HCT116 (cell line): ENCODE data around the gene TBKBP1. TPM values are rescaled to one million over a fixed set of nuclear protein-coding genes. Genes with fewer than 3 reads are reported as not detected.

Experiments used
- ATAC-seq: fragments of 200-7000 bp; cut with Tn5 transposase; 2 replicates; pipeline ENCODE4 v1.9.1; 2020; ENCODE audit warnings: mild to moderate bottlenecking, moderate library complexity
- BruUV-seq: library from RNA; stranded (reverse); fragments of 400-500 nt; replicated peaks from 2 replicates; lab custom pipeline; 2021; lab: Mats Ljungman, UMichigan
- CTCF ChIA-PET: fragments of 300-600 bp; sonication (Branson Sonifier 250); formaldehyde crosslinking; loops from one replicate; lab custom pipeline; 2021; ENCODE audit warnings: antibody characterized with exemption; lab: Charles Lee
- POLR2A ChIA-PET: fragments of 300-600, 350-600 bp; sonication (Branson Sonifier 250); formaldehyde crosslinking; loops from one replicate; lab custom pipeline; 2021; ENCODE audit warnings: antibody characterized with exemption; lab: Charles Lee
- RAD21 ChIA-PET, 2 experiments: fragments of 300-600 bp; sonication (Branson Sonifier 250); formaldehyde crosslinking; loops; one replicate each; lab custom pipeline; 2023; ENCODE audit warnings: low total read pairs in 2 of 2; ENCODE audit not compliant: uncharacterized antibody in 2 of 2, unreplicated experiment in 2 of 2, low non-redundant PET in 1 of 2; lab: Charles Lee
- DNase-seq: peaks from one replicate; pipeline ENCODE4 v3.0.0-alpha.2; 2010; ENCODE audit warnings: low read depth, low spot score
- H2AFZ ChIP-seq: fragments of 200-600 bp; shearing (Covaris generic), sonication (generic); 2 replicates; pipeline ENCODE4 v1.6.1; 2017; ENCODE audit warnings: low read depth, mixed run types, mixed read lengths, antibody characterized with exemption, low read length; ENCODE audit not compliant: poor library complexity, severe bottlenecking
- H3K27ac ChIP-seq: 2 replicates; pipeline ENCODE4 v1.5.1; 2012; ENCODE audit warnings: low read depth, low read length
- H3K27me3 ChIP-seq: fragments of 200-600 bp; sonication (generic); 2 replicates; pipeline ENCODE4 v1.6.1; 2016; ENCODE audit warnings: mixed run types, low read length, mixed read lengths; ENCODE audit not compliant: insufficient read depth
- H3K36me3 ChIP-seq, 2 experiments: fragments of 200-500 bp in 1 of 2; fragments of 200-600 bp in 1 of 2; sonication (Bioruptor generic) in 1 of 2; sonication (generic) in 1 of 2; 2 replicates each; pipeline versions ENCODE4 v1.5.1 to v1.6.1; 2014 to 2016; ENCODE audit warnings: low read length in 2 of 2, inconsistent platforms in 1 of 2, mixed read lengths in 1 of 2, mixed run types in 1 of 2; ENCODE audit not compliant: insufficient read depth in 2 of 2, control insufficient read depth in 1 of 2
- H3K4me1 ChIP-seq, 2 experiments: fragments of 200-600 bp in 1 of 2; sonication (generic) in 1 of 2; 2 replicates each; pipeline versions ENCODE4 v1.5.1 to v1.6.1; 2012 to 2017; ENCODE audit warnings: low read length in 2 of 2, inconsistent platforms in 1 of 2, mild to moderate bottlenecking in 1 of 2, mixed read lengths in 1 of 2, mixed run types in 1 of 2, moderate library complexity in 1 of 2; ENCODE audit not compliant: insufficient read depth in 2 of 2, control insufficient read depth in 1 of 2
- H3K4me2 ChIP-seq: fragments of 200-600 bp; sonication (generic); 2 replicates; pipeline ENCODE4 v1.6.1; 2017; ENCODE audit warnings: mixed run types, low read length, mixed read lengths
- H3K4me3 ChIP-seq, 2 experiments: fragments of 200-600 bp in 1 of 2; sonication (generic) in 1 of 2; replicated peaks in 1 of 2; 2 replicates each; pipeline ENCODE4 v1.5.1; 2011 to 2016; ENCODE audit warnings: low read length in 2 of 2, control low read depth in 1 of 2, low read depth in 1 of 2, mild to moderate bottlenecking in 1 of 2, mixed read lengths in 1 of 2, mixed run types in 1 of 2
- H3K79me2 ChIP-seq: fragments of 200-600 bp; sonication (generic); 2 replicates; pipeline ENCODE4 v1.6.1; 2017; ENCODE audit warnings: mild to moderate bottlenecking, mixed run types, low read length, moderate library complexity, mixed read lengths; ENCODE audit not compliant: insufficient read depth
- H3K9ac ChIP-seq: fragments of 200-600 bp; sonication (generic); 2 replicates; pipeline ENCODE4 v1.6.1; 2016; ENCODE audit warnings: low read length, mixed read lengths
- H3K9me2 ChIP-seq: fragments of 200-600 bp; sonication (generic), shearing (Covaris generic); 2 replicates; pipeline ENCODE4 v1.6.1; 2017; ENCODE audit warnings: mixed run types, mild to moderate bottlenecking, moderate library complexity; ENCODE audit not compliant: insufficient read depth
- H3K9me3 ChIP-seq, 2 experiments: fragments of 200-500 bp in 1 of 2; fragments of 200-600 bp in 1 of 2; sonication (Bioruptor generic) in 1 of 2; sonication (generic) in 1 of 2; 2 replicates each; pipeline ENCODE4 v1.6.1; 2014 to 2017; ENCODE audit warnings: low read length in 2 of 2, mixed read lengths in 2 of 2, inconsistent platforms in 1 of 2, low read depth in 1 of 2, mild to moderate bottlenecking in 1 of 2, mixed run types in 1 of 2, moderate library complexity in 1 of 2; ENCODE audit not compliant: control insufficient read depth in 1 of 2, insufficient read depth in 1 of 2
- H4K20me1 ChIP-seq: fragments of 200-600 bp; sonication (generic), shearing (Covaris generic); 2 replicates; pipeline ENCODE4 v1.6.1; 2017; ENCODE audit warnings: mixed run types, mild to moderate bottlenecking, moderate library complexity; ENCODE audit not compliant: insufficient read depth
- ATF3 ChIP-seq: IDR thresholded peaks from 2 replicates; pipeline ENCODE4 v1.6.1; 2012
- CBX3 ChIP-seq: IDR thresholded peaks from 2 replicates; pipeline ENCODE4 v1.6.1; 2012; ENCODE audit warnings: low read depth
- CEBPB ChIP-seq: IDR thresholded peaks from 2 replicates; pipeline ENCODE4 v1.6.1; 2012; ENCODE audit warnings: low read depth
- EGR1 ChIP-seq: IDR thresholded peaks from 2 replicates; pipeline ENCODE4 v1.6.1; 2012; ENCODE audit warnings: low read depth
- ELF1 ChIP-seq: IDR thresholded peaks from 2 replicates; pipeline ENCODE4 v1.6.1; 2012; ENCODE audit warnings: low read depth, borderline replicate concordance
- EZH2 ChIP-seq: fragments of 200-600 bp; sonication (generic); IDR thresholded peaks from 2 replicates; pipeline ENCODE4 v1.6.1; 2017; ENCODE audit warnings: antibody characterized with exemption, mixed run types
- EZH2phosphoT487 ChIP-seq: fragments of 200-600 bp; IDR thresholded peaks from 2 replicates; pipeline ENCODE4 v1.6.1; 2018; ENCODE audit warnings: antibody characterized with exemption, borderline replicate concordance
- FOSL1 ChIP-seq: IDR thresholded peaks from 2 replicates; pipeline ENCODE4 v1.6.1; 2012; ENCODE audit warnings: low read depth
- JUND ChIP-seq: IDR thresholded peaks from 2 replicates; pipeline ENCODE4 v1.6.1; 2012
- POLR2A ChIP-seq: IDR thresholded peaks from 2 replicates; pipeline ENCODE4 v1.7.0; 2011; ENCODE audit warnings: borderline replicate concordance; ENCODE audit not compliant: insufficient read depth, insufficient read length; ENCODE audit errors: extremely low read depth
- POLR2AphosphoS5 ChIP-seq: IDR thresholded peaks from 2 replicates; pipeline ENCODE4 v1.6.1; 2011; ENCODE audit warnings: mild to moderate bottlenecking, low read depth, low read length, moderate library complexity
- RAD21 ChIP-seq: IDR thresholded peaks from 2 replicates; pipeline ENCODE4 v1.6.1; 2012; ENCODE audit warnings: low read depth, mild to moderate bottlenecking
- SIN3A ChIP-seq: IDR thresholded peaks from 2 replicates; pipeline ENCODE4 v1.6.1; 2012; ENCODE audit warnings: low read depth
- SP1 ChIP-seq: IDR thresholded peaks from 2 replicates; pipeline ENCODE4 v1.6.1; 2012; ENCODE audit warnings: low read depth
- SRF ChIP-seq: IDR thresholded peaks from 2 replicates; pipeline ENCODE4 v1.6.1; 2012; ENCODE audit warnings: low read depth
- TCF7L2 ChIP-seq: IDR thresholded peaks from 2 replicates; pipeline ENCODE4 v1.7.0; 2011; ENCODE audit warnings: borderline replicate concordance, inconsistent platforms; ENCODE audit not compliant: insufficient read depth, insufficient read length; ENCODE audit errors: extremely low read depth
- YY1 ChIP-seq: IDR thresholded peaks from 2 replicates; pipeline ENCODE4 v1.6.1; 2011; ENCODE audit warnings: low read length, low read depth, moderate library complexity, mild to moderate bottlenecking; ENCODE audit not compliant: insufficient replicate concordance; ENCODE audit errors: extremely low read depth
- ZBTB33 ChIP-seq: IDR thresholded peaks from 2 replicates; pipeline ENCODE4 v1.6.1; 2011; ENCODE audit warnings: mild to moderate bottlenecking, low read length, moderate library complexity; ENCODE audit not compliant: insufficient replicate concordance; ENCODE audit errors: extremely low read depth
- ZFX ChIP-seq: fragments of 450-650 bp; IDR thresholded peaks from 2 replicates; pipeline ENCODE4 v1.6.1; 2017
- ZNF274 ChIP-seq: fragments of 200-500 bp; sonication (Bioruptor generic); IDR thresholded peaks from 2 replicates; pipeline ENCODE4 v1.6.1; 2014; ENCODE audit warnings: mild to moderate bottlenecking, low read depth, low read length, inconsistent platforms
- intact Hi-C: fragments of 100-400 bp; cut with micrococcal nuclease; formaldehyde crosslinking; loops from 2 replicates; pipeline ENCODE4 v1.10.0; 2022
- total RNA-seq: library from RNA; stranded (reverse); gene quantifications from one replicate; pipeline ENCODE4 v1.2.1, GENCODE V29; 2021; ENCODE audit not compliant: unreplicated experiment
- TF ChIP-seq, protein P1 (sequence below), 3 experiments: fragments of 200-600 bp in 1 of 3; sonication (generic) in 1 of 3; IDR thresholded peaks in 2 of 3; conservative IDR thresholded peaks in 1 of 3; 2 replicates each; pipeline ENCODE4 v1.5.1; 2012 to 2017; ENCODE audit warnings: low read depth in 2 of 3, low read length in 2 of 3, antibody characterized with exemption in 1 of 3, borderline replicate concordance in 1 of 3, control low read depth in 1 of 3, mild to moderate bottlenecking in 1 of 3, mixed read lengths in 1 of 3, mixed run types in 1 of 3, moderate library complexity in 1 of 3; ENCODE audit not compliant: insufficient read depth in 1 of 3
- TF ChIP-seq, protein P2 (sequence below): IDR thresholded peaks from 2 replicates; pipeline ENCODE4 v1.6.1; 2012

Gene TBKBP1
- total RNA-seq, 1 experiment from 2014 or later = 12.4 TPM

- TF ChIP-seq FOSL1 = no peak
- TF ChIP-seq EZH2 = no peak
- TF ChIP-seq ELF1 = no peak
- TF ChIP-seq RAD21 = no peak
- TF ChIP-seq EGR1 = no peak
- TF ChIP-seq, all 23 proteins: peak for 0
These were observed 57.5 kb downstream of the TBKBP1 start (continued) for GRCh38 chr17:47751471-47751870.

- no peak overlapping the region for H3K4me2 ChIP-seq
- ATAC-seq (no peak), DNase-seq (no peak)
- H3K27me3 ChIP-seq = no peaks in the 10 kb centered on the region
- peaks cover 6 to 16% of the 10 kb centered on the region in 2 experiments; a peak in 1 of 4 replicates for H3K9me3 ChIP-seq
- H3K9me2 ChIP-seq = 0 out of 2 replicates have a peak, but pooled peaks cover 3% of the 10 kb centered on the region
- RAD21 ChIA-PET = no interaction called here
- no peak overlapping the region for H2AFZ ChIP-seq
- TF ChIP-seq YY1 (no peak), ZFX (no peak), SIN3A (no peak), CEBPB (no peak), CBX3 (no peak), ATF3 (no peak), SP1 (no peak), ZNF274 (no peak), TCF7L2 (no peak), SRF (no peak), JUND (no peak), EZH2 (no peak), ZBTB33 (no peak), EGR1 (no peak), EZH2phosphoT487 (no peak), ELF1 (no peak), POLR2A (no peak), POLR2AphosphoS5 (no peak)
- TF ChIP-seq, protein P1, sequence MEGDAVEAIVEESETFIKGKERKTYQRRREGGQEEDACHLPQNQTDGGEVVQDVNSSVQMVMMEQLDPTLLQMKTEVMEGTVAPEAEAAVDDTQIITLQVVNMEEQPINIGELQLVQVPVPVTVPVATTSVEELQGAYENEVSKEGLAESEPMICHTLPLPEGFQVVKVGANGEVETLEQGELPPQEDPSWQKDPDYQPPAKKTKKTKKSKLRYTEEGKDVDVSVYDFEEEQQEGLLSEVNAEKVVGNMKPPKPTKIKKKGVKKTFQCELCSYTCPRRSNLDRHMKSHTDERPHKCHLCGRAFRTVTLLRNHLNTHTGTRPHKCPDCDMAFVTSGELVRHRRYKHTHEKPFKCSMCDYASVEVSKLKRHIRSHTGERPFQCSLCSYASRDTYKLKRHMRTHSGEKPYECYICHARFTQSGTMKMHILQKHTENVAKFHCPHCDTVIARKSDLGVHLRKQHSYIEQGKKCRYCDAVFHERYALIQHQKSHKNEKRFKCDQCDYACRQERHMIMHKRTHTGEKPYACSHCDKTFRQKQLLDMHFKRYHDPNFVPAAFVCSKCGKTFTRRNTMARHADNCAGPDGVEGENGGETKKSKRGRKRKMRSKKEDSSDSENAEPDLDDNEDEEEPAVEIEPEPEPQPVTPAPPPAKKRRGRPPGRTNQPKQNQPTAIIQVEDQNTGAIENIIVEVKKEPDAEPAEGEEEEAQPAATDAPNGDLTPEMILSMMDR (IDR thresholded peaks at IDR 0.05 in 2 of 3, conservative IDR thresholded peaks at IDR 0.05 in 1 of 3; ENCODE audit: borderline replicate concordance in 1 of 3, insufficient read depth in 1 of 3, low read depth in 2 of 3, low read length in 2 of 3) = no peak
- TF ChIP-seq, protein P2, sequence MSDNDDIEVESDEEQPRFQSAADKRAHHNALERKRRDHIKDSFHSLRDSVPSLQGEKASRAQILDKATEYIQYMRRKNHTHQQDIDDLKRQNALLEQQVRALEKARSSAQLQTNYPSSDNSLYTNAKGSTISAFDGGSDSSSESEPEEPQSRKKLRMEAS = no peak
- H3K79me2 ChIP-seq = no peaks in the 10 kb centered on the region
- no peaks in the 10 kb centered on the region for H3K4me1 ChIP-seq
- H3K27ac ChIP-seq = no peak overlapping the region
- POLR2A ChIA-PET = no interaction called here
- intact Hi-C loops = no loop called here
- no TSS peak for BruUV-seq
- no peak overlapping the region for H3K9ac ChIP-seq
- no peaks in the 10 kb centered on the region for H4K20me1 ChIP-seq
- H3K36me3 ChIP-seq = no peaks in the 10 kb centered on the region
- CTCF ChIA-PET = no interaction called here
- H3K4me3 ChIP-seq = no peak overlapping the region
These were observed 63.4 kb downstream of the TBKBP1 start for GRCh38 chr17:47757386-47757785.
